ENCODE data around the gene DSG3. TPM values are rescaled to one million over a fixed set of nuclear protein-coding genes. Genes with fewer than 3 reads are reported as not detected.
"Not testable (repeated sequence)": the region's sequence is repeated elsewhere in the genome, so short reads cannot be mapped to it uniquely, and the experiment has no call there.

Gene DSG3
- total and polyA plus RNA-seq, 7 donors, result under 0.01 to 1.1 TPM; not detected in 5

GRCh38 chr18:31491586-31491985 lies 44.0 kb downstream of the DSG3 start:
- Histone ChIP-seq H3K4me1 (no peaks in the 10 kb centered on the region), H3K36me3 (no peaks in the 10 kb centered on the region), H3K27ac (no peak overlapping the region), H3K27me3 (no peaks in the 10 kb centered on the region), H3K4me3 (no peak overlapping the region), H3K9me3 (no peaks in the 10 kb centered on the region)
- TF ChIP-seq CTCF (IDR thresholded peaks at IDR 0.05) (no peak), POLR2AphosphoS5 (IDR thresholded peaks at IDR 0.05) (no peak), EP300 (IDR thresholded peaks at IDR 0.05) (no peak), POLR2A (IDR thresholded peaks at IDR 0.05) (no peak)
- intact Hi-C loops (cut with DNase I), result no loop called here
- no peak for DNase-seq

- DNase-seq, result no peak
- Histone ChIP-seq H3K27ac (no peak overlapping the region), H3K4me1 (peaks cover 0 to 3% (median 0%) of the 10 kb centered on the region in 4 donors), H3K27me3 (no peaks in the 10 kb centered on the region), H3K36me3 (no peaks in the 10 kb centered on the region), H3K9me3 (no peaks in the 10 kb centered on the region), H3K4me3 (no peak overlapping the region)
- 95 to 96% methylated on average over 9 of the region's 9 CpGs for WGBS, 2 donors
- no peak for TF ChIP-seq POLR2A (IDR thresholded peaks at IDR 0.05)
- TF ChIP-seq CTCF (IDR thresholded peaks at IDR 0.05), result no peak
- no peak for TF ChIP-seq EP300 (IDR thresholded peaks at IDR 0.05)
- TF ChIP-seq POLR2AphosphoS5 (IDR thresholded peaks at IDR 0.05), result no peak
- intact Hi-C loops (cut with DNase I), result no loop called here
Observed at GRCh38 chr18:31492671-31493070, 45.1 kb downstream of the DSG3 start.

GRCh38 chr18:31493171-31493570 lies 45.6 kb downstream of the DSG3 start:
- intact Hi-C loops (cut with DNase I), result no loop called here
- WGBS, 2 donors, result 85 to 91% methylated on average over 7 of the region's 7 CpGs
- no peaks in the 10 kb centered on the region for H3K36me3 ChIP-seq
- DNase-seq, result no peak
- no peak overlapping the region for H3K27ac ChIP-seq
- H3K4me1 ChIP-seq, result peaks cover 0 to 8% (median 3%) of the 10 kb centered on the region in 4 donors
- peaks cover 0 to under 1% (median 0%) of the 10 kb centered on the region in 3 donors for H3K27me3 ChIP-seq
- H3K9me3 ChIP-seq, result no peaks in the 10 kb centered on the region
- TF ChIP-seq CTCF (IDR thresholded peaks at IDR 0.05) (no peak), POLR2A (IDR thresholded peaks at IDR 0.05) (no peak), POLR2AphosphoS5 (IDR thresholded peaks at IDR 0.05) (no peak), EP300 (IDR thresholded peaks at IDR 0.05) (no peak)
- H3K4me3 ChIP-seq, result no peak overlapping the region

GRCh38 chr18:31493941-31494340 lies 46.4 kb downstream of the DSG3 start:
- H3K9me3 ChIP-seq, result no peaks in the 10 kb centered on the region
- no peak overlapping the region for H3K4me3 ChIP-seq
- no peaks in the 10 kb centered on the region for H3K36me3 ChIP-seq
- peaks cover 0 to 15% (median 10%) of the 10 kb centered on the region in 4 donors for H3K4me1 ChIP-seq
- no peak overlapping the region for H3K27ac ChIP-seq
- TF ChIP-seq POLR2AphosphoS5 (IDR thresholded peaks at IDR 0.05) (no peak), CTCF (IDR thresholded peaks at IDR 0.05) (no peak), POLR2A (IDR thresholded peaks at IDR 0.05) (no peak), EP300 (IDR thresholded peaks at IDR 0.05) (no peak)
- H3K27me3 ChIP-seq, result peaks cover 0 to 9% (median 0%) of the 10 kb centered on the region in 3 donors
- intact Hi-C loops (cut with DNase I), result no loop called here
- no peak for DNase-seq

- intact Hi-C loops (cut with DNase I); DNase-seq; H3K27ac ChIP-seq; H3K9me3 ChIP-seq; H3K36me3 ChIP-seq; H3K4me3 ChIP-seq: not testable (repeated sequence)
- WGBS, 2 donors, result 56 to 84% methylated on average over 2 of the region's 2 CpGs
- H3K4me1 ChIP-seq, result peaks cover 0 to 17% (median 13%) of the 10 kb centered on the region in 4 donors
- H3K27me3 ChIP-seq, result peaks cover 0 to 14% (median 0%) of the 10 kb centered on the region in 3 donors
Observed at GRCh38 chr18:31494705-31495244, 47.2 kb downstream of the DSG3 start.

Data from sigmoid colon (tissue), 7 donors.